Stimulated activated naive CD4-positive, alpha-beta T cell treated with Interleukin-2 at 50 U/mL for 16 hours (primary cell): ENCODE measurements around the gene CLEC2A.
A peak's percentile ranks its signal among the peaks of the same experiment; 100 is the strongest.

Experiments used
- DNase-seq: peaks from one replicate; lab custom pipeline; 2025; lab: John Stamatoyannopoulos, UW

The CLEC2A gene

GRCh38 chr12:9933958-9934357, 1.8 kb upstream of the CLEC2A start:
- DNase-seq, result no peak

- DNase-seq, result no peak
Measured at GRCh38 chr12:9931245-9931644, 925 bp downstream of the CLEC2A start.

- DNase-seq, result no peak
Measured at GRCh38 chr12:9928607-9929006, 3.6 kb downstream of the CLEC2A start.

- DNase-seq, result no peak
Measured at GRCh38 chr12:9926876-9927275, 5.3 kb downstream of the CLEC2A start.

GRCh38 chr12:9925705-9926393, 6.3 kb downstream of the CLEC2A start:
- DNase-seq, result no peak

GRCh38 chr12:9922429-9922828, 9.7 kb downstream of the CLEC2A start:
- DNase-seq, result no peak

- DNase-seq, result no peak
Measured at GRCh38 chr12:9920451-9920850, 11.7 kb downstream of the CLEC2A start.

GRCh38 chr12:9919443-9919842, 12.7 kb downstream of the CLEC2A start:
- no peak for DNase-seq

- DNase-seq, result no peak
Measured at GRCh38 chr12:9911708-9912107, 20.5 kb downstream of the CLEC2A start.

GRCh38 chr12:9910716-9911421, 21.3 kb downstream of the CLEC2A start:
- no peak for DNase-seq

GRCh38 chr12:9909724-9910123, 22.4 kb downstream of the CLEC2A start:
- no peak for DNase-seq

GRCh38 chr12:9908350-9908749, 23.8 kb downstream of the CLEC2A start:
- no peak for DNase-seq

GRCh38 chr12:9907769-9908168, 24.4 kb downstream of the CLEC2A start:
- DNase-seq, result no peak

- peak; percentile 8 for DNase-seq
Measured at GRCh38 chr12:9906873-9907272, 25.3 kb downstream of the CLEC2A start.

GRCh38 chr12:9902539-9903228, 29.5 kb downstream of the CLEC2A start:
- no peak for DNase-seq

- no peak for DNase-seq
Measured at GRCh38 chr12:9900930-9901329, 31.2 kb downstream of the CLEC2A start.

GRCh38 chr12:9899209-9899608, 33.0 kb downstream of the CLEC2A start:
- DNase-seq, result no peak

- DNase-seq, result no peak
Measured at GRCh38 chr12:9897535-9897934, 34.6 kb downstream of the CLEC2A start.

- no peak for DNase-seq
Measured at GRCh38 chr12:9895215-9895971, 36.8 kb downstream of the CLEC2A start.

- no peak for DNase-seq
Measured at GRCh38 chr12:9888665-9889273, 43.4 kb downstream of the CLEC2A start.

- DNase-seq, result no peak
Measured at GRCh38 chr12:9883175-9883574, 49.0 kb downstream of the CLEC2A start.

- DNase-seq, result no peak
Measured at GRCh38 chr12:9881988-9882387, 50.2 kb downstream of the CLEC2A start.
